NB4 (cell line): ENCODE measurements around the gene MBNL2.

Source experiments
- DNase-seq: peaks from one replicate; pipeline ENCODE4 v3.0.0; 2010; ENCODE audit warnings: low read depth
- H3K4me3 ChIP-seq: one replicate; pipeline ENCODE4 v1.5.1; 2011; ENCODE audit warnings: mild to moderate bottlenecking, low read depth, low read length, moderate library complexity
- MYC ChIP-seq: IDR thresholded peaks from 2 replicates; pipeline ENCODE4 v1.6.1; 2011; ENCODE audit warnings: low read depth, low read length
- POLR2A ChIP-seq: IDR thresholded peaks from 2 replicates; pipeline ENCODE4 v1.6.1; 2011; ENCODE audit warnings: mild to moderate bottlenecking; ENCODE audit not compliant: insufficient read length; ENCODE audit errors: extremely low read depth
- TF ChIP-seq, protein P1 (sequence below): IDR thresholded peaks from 2 replicates; pipeline ENCODE4 v1.6.1; 2011; ENCODE audit warnings: low read depth, low read length
- TF ChIP-seq, protein P2 (sequence below): IDR thresholded peaks from one replicate; pipeline ENCODE4 v1.5.1; 2012; ENCODE audit warnings: low read depth, low read length

The MBNL2 gene

DNA sequence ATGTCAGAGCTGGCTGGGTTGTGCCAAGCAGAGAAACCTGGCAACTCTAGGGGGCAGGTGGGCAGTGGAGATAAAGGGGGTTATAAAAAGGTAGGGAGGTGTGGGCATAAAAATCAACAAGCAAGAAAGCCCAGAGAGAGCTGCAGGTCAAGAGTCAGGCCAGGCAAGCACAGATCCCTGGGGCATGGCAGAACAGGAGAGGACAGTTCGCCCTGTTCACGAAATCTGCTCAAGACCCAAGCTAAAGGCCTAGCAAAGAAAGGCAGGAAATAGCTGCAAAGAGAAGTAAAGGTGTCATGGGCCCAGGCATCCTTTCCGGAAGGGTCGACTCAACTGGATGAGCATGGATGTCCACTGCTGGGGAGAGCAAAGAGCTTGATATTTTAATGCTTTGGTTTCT is 3.4 kb downstream of the MBNL2 start:
- TF ChIP-seq, protein P1, sequence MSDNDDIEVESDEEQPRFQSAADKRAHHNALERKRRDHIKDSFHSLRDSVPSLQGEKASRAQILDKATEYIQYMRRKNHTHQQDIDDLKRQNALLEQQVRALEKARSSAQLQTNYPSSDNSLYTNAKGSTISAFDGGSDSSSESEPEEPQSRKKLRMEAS, result no peak
- TF ChIP-seq MYC (no peak), POLR2A (no peak)
- TF ChIP-seq, protein P2, sequence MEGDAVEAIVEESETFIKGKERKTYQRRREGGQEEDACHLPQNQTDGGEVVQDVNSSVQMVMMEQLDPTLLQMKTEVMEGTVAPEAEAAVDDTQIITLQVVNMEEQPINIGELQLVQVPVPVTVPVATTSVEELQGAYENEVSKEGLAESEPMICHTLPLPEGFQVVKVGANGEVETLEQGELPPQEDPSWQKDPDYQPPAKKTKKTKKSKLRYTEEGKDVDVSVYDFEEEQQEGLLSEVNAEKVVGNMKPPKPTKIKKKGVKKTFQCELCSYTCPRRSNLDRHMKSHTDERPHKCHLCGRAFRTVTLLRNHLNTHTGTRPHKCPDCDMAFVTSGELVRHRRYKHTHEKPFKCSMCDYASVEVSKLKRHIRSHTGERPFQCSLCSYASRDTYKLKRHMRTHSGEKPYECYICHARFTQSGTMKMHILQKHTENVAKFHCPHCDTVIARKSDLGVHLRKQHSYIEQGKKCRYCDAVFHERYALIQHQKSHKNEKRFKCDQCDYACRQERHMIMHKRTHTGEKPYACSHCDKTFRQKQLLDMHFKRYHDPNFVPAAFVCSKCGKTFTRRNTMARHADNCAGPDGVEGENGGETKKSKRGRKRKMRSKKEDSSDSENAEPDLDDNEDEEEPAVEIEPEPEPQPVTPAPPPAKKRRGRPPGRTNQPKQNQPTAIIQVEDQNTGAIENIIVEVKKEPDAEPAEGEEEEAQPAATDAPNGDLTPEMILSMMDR, result no peak
- no peak for DNase-seq
- H3K4me3 ChIP-seq, result no peak overlapping the region

DNA sequence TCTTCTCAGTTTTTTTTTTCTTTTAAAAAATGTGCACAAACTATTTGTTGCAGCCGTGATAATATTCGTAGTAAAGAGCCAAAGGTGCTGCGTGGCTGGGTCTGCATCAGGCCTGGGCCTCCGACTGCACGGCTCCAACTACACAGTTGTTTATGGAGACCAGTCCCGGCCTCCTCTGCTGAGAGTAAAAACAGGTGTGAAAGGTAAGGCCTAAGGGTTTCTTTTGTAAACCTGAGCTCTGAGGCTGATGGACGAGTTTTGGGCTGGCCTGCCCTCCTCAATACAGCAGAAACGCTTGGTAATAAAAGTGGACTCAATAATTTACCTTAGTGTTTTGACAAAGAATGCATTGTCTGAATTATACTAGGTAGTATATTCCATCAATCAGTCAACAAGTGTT is 3.9 kb downstream of the MBNL2 start:
- TF ChIP-seq POLR2A (no peak), MYC (no peak)
- TF ChIP-seq, protein P2, result no peak
- TF ChIP-seq, protein P1, result no peak
- no peak for DNase-seq
- no peak overlapping the region for H3K4me3 ChIP-seq

DNA sequence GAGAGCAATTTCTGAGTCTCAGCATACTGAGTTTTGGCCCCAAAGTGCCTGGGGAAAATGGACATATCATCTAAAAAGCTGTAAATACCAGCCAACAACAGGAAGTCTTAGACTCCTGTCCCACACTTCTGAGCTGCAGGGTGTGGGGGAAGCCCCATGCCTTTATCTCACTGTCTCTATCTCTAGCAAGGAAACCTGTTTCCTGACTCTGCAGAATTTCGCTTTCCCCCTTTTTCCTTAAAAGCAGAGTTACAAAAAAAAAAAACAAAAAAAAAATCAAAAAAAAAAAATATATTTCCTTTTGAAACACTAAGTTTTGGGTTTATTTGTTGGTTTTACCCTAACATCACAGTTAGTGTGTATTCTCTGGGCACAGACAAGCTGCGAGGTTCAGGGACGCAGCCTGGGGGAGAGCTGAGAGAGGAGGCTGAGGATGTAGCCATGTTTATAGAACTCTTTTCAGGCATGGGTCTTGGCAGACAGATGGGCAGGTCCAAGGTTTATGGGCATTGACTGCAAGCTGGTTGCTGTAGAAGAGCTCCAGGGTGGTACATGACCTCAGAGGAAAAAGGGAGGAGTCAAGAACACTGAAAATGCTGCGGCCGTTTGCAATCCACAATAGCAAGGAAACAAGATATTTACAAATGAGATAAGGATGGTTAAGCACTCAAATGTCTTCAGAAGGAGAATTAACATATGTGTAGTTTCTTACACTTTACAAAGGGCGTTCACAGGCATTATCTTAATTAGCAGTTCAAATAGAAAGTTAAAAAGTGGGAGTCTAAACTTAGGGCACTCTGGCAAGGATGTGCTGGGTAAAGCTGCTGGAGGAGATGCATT is 4.9 kb downstream of the MBNL2 start:
- H3K4me3 ChIP-seq, result peak overlapping the region; percentile 25
- DNase-seq, result peak; percentile 56
- TF ChIP-seq, protein P2, result no peak
- TF ChIP-seq POLR2A (no peak), MYC (no peak)
- TF ChIP-seq, protein P1, result no peak

DNA sequence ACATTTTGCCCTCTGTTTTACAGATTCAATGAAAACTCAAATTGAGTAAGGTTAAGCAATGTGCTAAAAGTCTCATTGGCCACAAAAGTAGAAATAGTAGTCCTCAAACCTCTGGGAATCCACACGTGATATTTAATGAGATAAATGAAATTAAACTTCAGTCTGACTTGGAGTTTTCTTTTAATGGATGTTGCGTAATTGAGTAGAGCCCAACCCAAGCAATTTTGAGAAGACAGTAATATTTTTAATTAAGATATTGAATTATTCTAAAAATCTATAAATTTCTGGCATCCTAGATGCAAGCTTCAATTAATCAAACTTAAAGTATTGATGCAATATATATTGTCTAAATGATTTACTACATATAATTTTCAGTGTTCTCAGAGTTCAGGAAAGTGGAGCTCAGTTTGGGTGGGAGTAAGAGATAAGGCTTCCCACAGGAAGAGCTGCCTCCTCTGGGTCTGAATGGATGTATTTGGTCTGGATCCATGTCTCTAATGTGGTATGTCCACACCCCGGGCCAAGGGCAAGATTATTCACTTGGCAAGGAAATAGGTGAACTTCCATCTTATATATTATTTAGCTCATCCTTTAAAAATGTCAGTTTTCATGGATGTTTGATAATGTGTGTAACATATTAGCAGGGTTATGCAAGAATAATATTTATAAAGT is 6.9 kb downstream of the MBNL2 start:
- TF ChIP-seq, protein P1, result no peak
- TF ChIP-seq, protein P2, result no peak
- TF ChIP-seq POLR2A, result no peak
- TF ChIP-seq MYC, result no peak
- no peak overlapping the region for H3K4me3 ChIP-seq
- no peak for DNase-seq

DNA sequence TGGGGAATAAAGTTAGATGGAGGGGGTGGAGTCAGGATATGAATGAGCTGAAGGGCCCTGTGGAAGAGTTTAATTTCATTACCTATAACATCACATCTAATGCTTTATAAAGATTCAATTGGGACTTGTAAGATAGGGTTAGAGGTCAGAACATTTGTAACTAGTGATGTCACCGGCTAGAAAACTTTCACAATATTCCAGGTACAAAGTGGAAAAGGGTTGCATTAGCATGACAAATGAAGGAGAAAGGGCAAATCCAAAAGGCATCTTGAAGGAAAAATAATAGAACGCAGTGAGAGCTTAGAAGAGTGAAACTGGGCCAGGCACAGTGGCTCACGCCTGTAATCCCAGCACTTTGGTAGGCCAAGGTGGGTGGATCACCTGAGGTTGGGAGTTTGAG is 7.6 kb downstream of the MBNL2 start:
- TF ChIP-seq MYC (no peak), POLR2A (no peak)
- TF ChIP-seq, protein P1, result no peak
- TF ChIP-seq, protein P2, result no peak
- H3K4me3 ChIP-seq, result no peak overlapping the region
- DNase-seq, result no peak
